Activated naive CD8-positive, alpha-beta T cell treated with anti-CD3 and anti-CD28 coated beads for 36 hours (primary cell): ENCODE measurements around the gene PAIP2. TPM values are rescaled to one million over a fixed set of nuclear protein-coding genes. Genes with fewer than 3 reads are reported as not detected.
"Not testable (repeated sequence)": the region's sequence is repeated elsewhere in the genome, so short reads cannot be mapped to it uniquely, and the experiment has no call there.

Source experiments
- DNase-seq: peaks from one replicate; pipeline ENCODE4 v3.0.0; 2021
- H3K27ac Mint-ChIP-seq: one replicate; pipeline ENCODE4 v1.8.0; 2022; ENCODE audit warnings: mild to moderate bottlenecking, moderate library complexity, mixed read lengths
- H3K27me3 Mint-ChIP-seq: one replicate; pipeline ENCODE4 v1.8.0; 2022; ENCODE audit warnings: mild to moderate bottlenecking, mixed read lengths
- H3K36me3 Mint-ChIP-seq: one replicate; pipeline ENCODE4 v1.8.0; 2021; ENCODE audit warnings: mild to moderate bottlenecking, mixed read lengths
- H3K4me1 Mint-ChIP-seq: one replicate; pipeline ENCODE4 v1.8.0; 2021; ENCODE audit warnings: mixed read lengths
- H3K4me3 Mint-ChIP-seq: one replicate; pipeline ENCODE4 v1.8.0; 2022; ENCODE audit warnings: mild to moderate bottlenecking, moderate library complexity, mixed read lengths
- H3K9me3 Mint-ChIP-seq: one replicate; pipeline ENCODE4 v1.8.0; 2022; ENCODE audit warnings: mixed read lengths
- total RNA-seq, 2 experiments: library from RNA; stranded (reverse); gene quantifications; one replicate each; pipeline ENCODE4 v1.2.3, GENCODE V29; 2021

The PAIP2 gene
- total RNA-seq, 2 experiments from 2014 or later = 91.7 to 94.0 TPM

DNA sequence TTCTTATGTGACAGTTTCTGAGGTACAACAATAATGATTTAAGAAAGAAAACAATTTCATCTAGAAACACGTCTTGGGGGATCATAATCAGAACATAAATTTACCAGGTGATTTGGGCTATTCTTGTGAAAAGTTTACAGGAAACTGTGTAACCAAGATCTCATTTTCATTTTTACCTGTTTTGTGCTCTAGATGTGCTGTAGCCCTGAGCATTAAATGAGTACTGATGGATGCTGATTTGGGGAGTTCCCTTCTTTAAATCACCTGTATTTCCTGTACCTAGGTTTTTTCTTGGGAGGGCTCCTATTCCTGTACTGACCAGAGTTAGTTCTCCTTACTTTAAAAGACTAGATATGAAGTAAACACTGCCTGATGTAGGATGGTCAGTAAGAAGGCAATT lies 35.5 kb upstream of the PAIP2 start:
- peaks cover 37% of the 10 kb centered on the region for H3K36me3 Mint-ChIP-seq
- no peak overlapping the region for H3K4me3 Mint-ChIP-seq
- no peaks in the 10 kb centered on the region for H3K27me3 Mint-ChIP-seq
- peaks cover 79% of the 10 kb centered on the region for H3K4me1 Mint-ChIP-seq
- peak overlapping the region; percentile 11 for H3K27ac Mint-ChIP-seq
- no peaks in the 10 kb centered on the region for H3K9me3 Mint-ChIP-seq
- no peak for DNase-seq

DNA sequence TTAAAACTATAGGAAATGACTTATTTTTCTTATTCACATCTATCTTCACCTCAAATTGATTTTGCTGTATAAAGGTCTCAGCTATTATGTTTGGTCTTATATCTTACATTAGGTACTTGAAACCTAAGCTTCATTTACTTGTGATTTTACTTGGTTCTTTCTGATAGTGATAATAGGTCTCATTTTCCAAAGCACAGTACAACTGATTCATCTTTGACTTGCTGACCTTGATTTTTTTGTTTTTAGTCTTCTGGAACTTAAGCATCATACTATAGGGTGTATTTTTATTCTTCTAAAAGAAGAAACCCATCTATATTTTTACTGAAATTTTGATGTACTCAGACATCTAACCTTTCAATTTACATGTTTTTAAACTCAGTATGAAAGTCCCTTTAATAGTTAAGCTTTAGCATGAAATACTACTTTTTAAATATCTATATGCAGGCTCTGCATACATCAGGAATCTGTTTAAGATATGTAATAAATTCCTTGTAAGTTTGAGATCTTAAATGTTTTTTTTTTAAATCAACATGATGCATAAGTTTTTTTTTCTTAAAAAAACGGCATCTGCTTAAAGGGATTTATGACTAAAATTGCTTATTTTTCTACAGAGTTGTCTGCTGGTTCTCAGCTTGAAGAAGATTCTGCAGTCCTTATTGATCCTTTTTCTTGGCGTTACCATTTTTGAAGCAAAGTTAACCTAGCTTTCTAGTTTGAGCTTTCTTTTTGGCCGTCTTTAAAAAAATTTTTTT lies 34.9 kb upstream of the PAIP2 start:
- Mint-ChIP-seq H3K36me3 (peaks cover 33% of the 10 kb centered on the region), H3K4me3 (no peak overlapping the region), H3K4me1 (peaks cover 75% of the 10 kb centered on the region), H3K27ac (no peak overlapping the region), H3K9me3 (no peaks in the 10 kb centered on the region), H3K27me3 (no peaks in the 10 kb centered on the region)
- DNase-seq = no peak

DNA sequence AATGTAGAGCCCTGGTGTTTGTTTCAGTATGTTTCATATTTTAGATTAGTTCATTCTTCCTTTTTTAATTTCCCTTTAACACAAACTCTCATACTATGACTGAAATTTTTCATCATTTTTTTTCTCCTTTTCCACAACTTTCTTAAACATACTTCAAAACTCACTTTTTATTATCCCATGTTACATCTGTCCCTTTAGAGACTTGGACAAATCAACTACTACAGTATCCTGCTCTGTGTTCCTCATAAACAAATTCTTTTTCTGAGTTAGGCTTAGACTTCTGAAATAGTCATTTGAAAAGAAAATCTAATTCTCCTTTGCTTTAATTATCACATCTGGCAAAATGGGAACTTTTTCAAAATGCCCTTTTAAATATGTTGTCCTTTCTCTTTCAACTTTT lies 32.9 kb upstream of the PAIP2 start:
- Mint-ChIP-seq H3K27me3 (no peaks in the 10 kb centered on the region), H3K4me1 (peaks cover 70% of the 10 kb centered on the region), H3K4me3 (peak overlapping the region; percentile 4), H3K27ac (peak overlapping the region; percentile 25), H3K9me3 (no peaks in the 10 kb centered on the region), H3K36me3 (peaks cover 30% of the 10 kb centered on the region)
- no peak for DNase-seq

DNA sequence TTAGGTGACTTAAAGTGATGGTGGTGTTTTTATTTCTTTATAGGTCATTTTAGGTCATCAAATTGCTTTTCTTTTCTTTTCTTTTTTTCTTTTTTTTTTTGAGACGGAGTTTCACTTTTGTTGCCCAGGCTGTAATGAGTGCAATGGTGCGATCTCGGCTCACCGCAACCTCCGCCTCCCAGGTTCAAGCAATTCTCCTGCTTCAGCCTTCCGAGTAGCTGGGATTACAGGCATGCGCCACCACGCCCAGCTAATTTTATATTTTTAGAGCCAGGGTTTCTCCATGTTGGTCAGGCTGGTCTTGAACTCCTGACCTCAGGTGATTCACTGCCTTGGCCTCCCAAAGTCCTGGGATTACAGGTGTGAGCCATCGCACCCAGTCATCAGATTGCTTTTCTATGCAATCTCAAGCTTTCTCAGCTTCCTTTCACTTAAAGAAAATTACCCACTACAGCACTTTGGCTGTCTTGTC lies 30.9 kb upstream of the PAIP2 start:
- peaks cover 68% of the 10 kb centered on the region for H3K4me1 Mint-ChIP-seq
- not testable (repeated sequence) for H3K4me3 Mint-ChIP-seq, H3K9me3 Mint-ChIP-seq, H3K27me3 Mint-ChIP-seq, DNase-seq
- peaks cover 37% of the 10 kb centered on the region for H3K36me3 Mint-ChIP-seq
- peak overlapping the region; percentile 76 for H3K27ac Mint-ChIP-seq

DNA sequence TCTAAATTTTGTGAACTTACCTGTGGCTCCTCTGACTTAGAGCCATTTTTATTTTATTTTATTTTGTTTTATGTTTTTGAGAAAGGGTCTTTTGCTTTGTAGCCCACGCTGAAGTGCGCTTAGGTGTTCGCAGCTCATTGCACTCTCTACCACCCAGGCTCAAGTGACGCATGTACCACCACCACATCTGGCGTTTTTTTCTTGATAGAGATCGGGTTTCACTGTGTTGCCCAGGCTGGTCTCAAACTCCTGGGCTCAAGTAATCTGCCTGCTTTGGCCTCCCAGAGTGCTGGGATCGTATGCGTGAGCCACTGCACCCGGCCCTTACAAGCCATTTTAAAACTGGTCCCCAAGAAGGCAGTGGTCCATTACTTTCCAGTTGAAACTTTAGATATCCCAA lies 29.6 kb upstream of the PAIP2 start:
- H3K27me3 Mint-ChIP-seq = no peaks in the 10 kb centered on the region
- H3K4me3 Mint-ChIP-seq = no peak overlapping the region
- peaks cover 37% of the 10 kb centered on the region for H3K36me3 Mint-ChIP-seq

GRCh38 chr5:139314276-139314675 lies 27.4 kb upstream of the PAIP2 start:
- Mint-ChIP-seq H3K36me3 (peaks cover 21% of the 10 kb centered on the region), H3K27me3 (no peaks in the 10 kb centered on the region), H3K9me3 (no peaks in the 10 kb centered on the region), H3K4me1 (peaks cover 39% of the 10 kb centered on the region), H3K4me3 (no peak overlapping the region), H3K27ac (no peak overlapping the region)
- DNase-seq = no peak

More for the DNA sequence above, 29.6 kb upstream of the PAIP2 start:
- Mint-ChIP-seq H3K4me1 (peaks cover 59% of the 10 kb centered on the region), H3K27ac (no peak overlapping the region), H3K9me3 (no peaks in the 10 kb centered on the region)
- no peak for DNase-seq

GRCh38 chr5:139315056-139315615 lies 26.5 kb upstream of the PAIP2 start:
- H3K36me3 Mint-ChIP-seq = peaks cover 17% of the 10 kb centered on the region
- H3K27me3 Mint-ChIP-seq = no peaks in the 10 kb centered on the region
- H3K9me3 Mint-ChIP-seq = no peaks in the 10 kb centered on the region

DNA sequence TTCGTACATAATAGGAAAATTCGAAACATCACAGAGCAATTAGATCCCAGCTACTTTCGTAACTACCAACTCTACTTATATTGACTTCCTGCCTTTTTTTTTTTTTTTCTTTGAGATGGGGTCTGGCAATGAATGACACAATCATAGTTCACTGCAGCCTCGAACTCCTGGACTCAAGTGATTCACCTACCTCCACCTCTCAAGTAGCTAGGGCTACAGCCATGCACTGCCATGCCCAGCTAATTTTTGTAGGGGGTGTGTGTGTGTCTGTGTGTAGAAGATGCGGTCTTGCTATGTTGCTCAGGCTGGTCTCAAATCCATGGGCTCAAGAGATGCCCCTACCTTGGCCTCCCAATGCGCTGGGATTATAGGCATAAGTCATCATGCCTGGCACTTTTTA lies 5.8 kb upstream of the PAIP2 start:
- no peak for DNase-seq

More at GRCh38 chr5:139315056-139315615, 26.5 kb upstream of the PAIP2 start:
- DNase-seq = no peak
- Mint-ChIP-seq H3K4me3 (no peak overlapping the region), H3K4me1 (peaks cover 32% of the 10 kb centered on the region), H3K27ac (peak overlapping the region; percentile 25)

GRCh38 chr5:139340051-139340450 lies 1.6 kb upstream of the PAIP2 start:
- H3K4me1 Mint-ChIP-seq = peaks cover 44% of the 10 kb centered on the region
- DNase-seq = no peak
- H3K27me3 Mint-ChIP-seq = no peaks in the 10 kb centered on the region
- H3K36me3 Mint-ChIP-seq = peaks cover 15% of the 10 kb centered on the region
- no peaks in the 10 kb centered on the region for H3K9me3 Mint-ChIP-seq
- no peak overlapping the region for H3K27ac Mint-ChIP-seq
- H3K4me3 Mint-ChIP-seq = no peak overlapping the region

More for the DNA sequence above, 5.8 kb upstream of the PAIP2 start:
- Mint-ChIP-seq H3K27ac (peak overlapping the region; percentile 75), H3K36me3 (peaks cover 17% of the 10 kb centered on the region), H3K9me3 (no peaks in the 10 kb centered on the region), H3K27me3 (no peaks in the 10 kb centered on the region), H3K4me3 (no peak overlapping the region), H3K4me1 (peaks cover 20% of the 10 kb centered on the region)

GRCh38 chr5:139341187-139341688 lies 416 bp upstream of the PAIP2 start:
- Mint-ChIP-seq H3K36me3 (peaks cover 23% of the 10 kb centered on the region), H3K27ac (peak overlapping the region; percentile 95), H3K4me1 (peaks cover 45% of the 10 kb centered on the region), H3K9me3 (no peaks in the 10 kb centered on the region), H3K27me3 (no peaks in the 10 kb centered on the region), H3K4me3 (peak overlapping the region; percentile 96)
- DNase-seq = no peak

DNA sequence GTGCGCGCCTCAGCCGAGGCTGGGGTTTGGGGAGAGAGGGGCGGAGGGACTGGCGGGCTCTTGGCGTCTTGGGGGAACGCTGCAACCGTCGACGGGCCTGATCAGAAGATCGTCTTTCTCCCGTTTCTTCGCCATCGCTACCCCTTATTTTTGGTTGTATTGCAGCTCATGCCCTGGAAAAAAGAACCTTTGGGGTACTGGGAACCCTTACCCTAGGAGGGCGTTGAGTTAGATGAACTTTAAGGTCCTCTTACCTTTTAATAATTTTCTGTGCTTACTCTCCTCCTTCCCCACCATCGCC lies 719 bp downstream of the PAIP2 start:
- no peaks in the 10 kb centered on the region for H3K27me3 Mint-ChIP-seq
- H3K27ac Mint-ChIP-seq = peak overlapping the region; percentile 95
- no peaks in the 10 kb centered on the region for H3K9me3 Mint-ChIP-seq
- peaks cover 45% of the 10 kb centered on the region for H3K4me1 Mint-ChIP-seq
- DNase-seq = no peak
- peak overlapping the region; percentile 96 for H3K4me3 Mint-ChIP-seq
- peaks cover 34% of the 10 kb centered on the region for H3K36me3 Mint-ChIP-seq

GRCh38 chr5:139343476-139343875 lies 1.8 kb downstream of the PAIP2 start:
- DNase-seq = no peak
- Mint-ChIP-seq H3K27ac (peak overlapping the region; percentile 95), H3K4me1 (peaks cover 45% of the 10 kb centered on the region), H3K27me3 (no peaks in the 10 kb centered on the region), H3K4me3 (peak overlapping the region; percentile 96), H3K36me3 (peaks cover 34% of the 10 kb centered on the region), H3K9me3 (no peaks in the 10 kb centered on the region)

GRCh38 chr5:139344177-139344576 lies 2.5 kb downstream of the PAIP2 start:
- no peak for DNase-seq
- Mint-ChIP-seq H3K4me1 (peaks cover 48% of the 10 kb centered on the region), H3K27me3 (no peaks in the 10 kb centered on the region), H3K27ac (no peak overlapping the region), H3K36me3 (peaks cover 36% of the 10 kb centered on the region), H3K9me3 (no peaks in the 10 kb centered on the region), H3K4me3 (peak overlapping the region; percentile 32)

- H3K27me3 Mint-ChIP-seq, H3K27ac Mint-ChIP-seq, DNase-seq, H3K4me3 Mint-ChIP-seq, H3K9me3 Mint-ChIP-seq: not testable (repeated sequence)
- H3K36me3 Mint-ChIP-seq = peaks cover 36% of the 10 kb centered on the region
- H3K4me1 Mint-ChIP-seq = peaks cover 50% of the 10 kb centered on the region
Observed at GRCh38 chr5:139345442-139345841, 3.8 kb downstream of the PAIP2 start.

GRCh38 chr5:139347863-139348262 lies 6.2 kb downstream of the PAIP2 start:
- peaks cover 36% of the 10 kb centered on the region for H3K36me3 Mint-ChIP-seq
- peaks cover 42% of the 10 kb centered on the region for H3K4me1 Mint-ChIP-seq
- H3K27ac Mint-ChIP-seq, H3K4me3 Mint-ChIP-seq, DNase-seq, H3K27me3 Mint-ChIP-seq, H3K9me3 Mint-ChIP-seq: not testable (repeated sequence)

DNA sequence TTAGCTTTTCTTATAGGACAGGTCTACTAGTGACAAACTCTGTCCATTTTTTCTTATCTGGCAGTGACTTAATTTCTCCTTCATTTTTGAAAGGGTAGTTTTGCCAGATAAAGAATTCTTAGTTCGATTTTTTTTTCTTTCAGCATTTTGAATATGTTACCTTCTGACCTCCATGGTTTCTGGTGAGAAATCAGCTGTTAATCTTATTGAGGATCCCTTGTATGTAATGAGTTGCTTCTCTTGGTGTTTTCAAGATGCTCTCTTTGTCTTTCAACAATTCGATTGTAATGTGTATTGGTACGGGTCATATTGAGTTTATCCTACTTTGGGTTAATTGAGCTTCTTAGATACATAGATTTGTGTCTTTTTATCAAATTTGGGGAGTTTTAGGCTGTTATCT lies 12.5 kb downstream of the PAIP2 start:
- Mint-ChIP-seq H3K27me3 (no peaks in the 10 kb centered on the region), H3K27ac (no peak overlapping the region), H3K9me3 (peaks cover 5% of the 10 kb centered on the region), H3K4me1 (peaks cover 14% of the 10 kb centered on the region), H3K36me3 (peaks cover 17% of the 10 kb centered on the region), H3K4me3 (no peak overlapping the region)
- no peak for DNase-seq
